ENCODE data around the gene VPS35L. TPM values are rescaled to one million over a fixed set of nuclear protein-coding genes. Genes with fewer than 3 reads are reported as not detected.

VPS35L gene
- total and polyA plus RNA-seq, 2 of the 13 experiments (the other 11 are each of a cell fraction or from before 2014, with no cell fraction given) = 1.4 to 1.6 TPM

DNA sequence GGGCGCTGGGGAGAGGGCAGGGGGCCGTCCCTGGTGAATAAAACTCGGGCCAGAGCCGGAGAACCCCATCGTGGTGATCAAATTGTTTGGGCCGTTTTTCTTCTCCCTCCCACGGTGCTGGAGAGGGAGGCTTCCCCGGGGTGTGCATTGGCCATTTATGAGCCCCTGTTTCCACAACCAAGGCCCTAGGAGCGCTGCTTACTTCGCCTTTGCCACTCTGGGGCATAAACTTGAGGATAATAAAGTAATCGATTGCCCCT is 31.2 kb upstream of the VPS35L start (continued):
- TF ChIP-seq, protein P1, sequence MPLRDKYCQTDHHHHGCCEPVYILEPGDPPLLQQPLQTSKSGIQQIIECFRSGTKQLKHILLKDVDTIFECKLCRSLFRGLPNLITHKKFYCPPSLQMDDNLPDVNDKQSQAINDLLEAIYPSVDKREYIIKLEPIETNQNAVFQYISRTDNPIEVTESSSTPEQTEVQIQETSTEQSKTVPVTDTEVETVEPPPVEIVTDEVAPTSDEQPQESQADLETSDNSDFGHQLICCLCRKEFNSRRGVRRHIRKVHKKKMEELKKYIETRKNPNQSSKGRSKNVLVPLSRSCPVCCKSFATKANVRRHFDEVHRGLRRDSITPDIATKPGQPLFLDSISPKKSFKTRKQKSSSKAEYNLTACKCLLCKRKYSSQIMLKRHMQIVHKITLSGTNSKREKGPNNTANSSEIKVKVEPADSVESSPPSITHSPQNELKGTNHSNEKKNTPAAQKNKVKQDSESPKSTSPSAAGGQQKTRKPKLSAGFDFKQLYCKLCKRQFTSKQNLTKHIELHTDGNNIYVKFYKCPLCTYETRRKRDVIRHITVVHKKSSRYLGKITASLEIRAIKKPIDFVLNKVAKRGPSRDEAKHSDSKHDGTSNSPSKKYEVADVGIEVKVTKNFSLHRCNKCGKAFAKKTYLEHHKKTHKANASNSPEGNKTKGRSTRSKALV (CRISPR knock-in tag; IDR thresholded peaks at IDR 0.05) = no peak
- TF ChIP-seq RAD51 (IDR thresholded peaks at IDR 0.05; ENCODE audit: borderline replicate concordance) (no peak), NONO (IDR thresholded peaks at IDR 0.05) (no peak), NONO (CRISPR knock-in tag; conservative IDR thresholded peaks at IDR 0.05) (no peak), NPAS2 (CRISPR knock-in tag; IDR thresholded peaks at IDR 0.05; ENCODE audit: borderline replicate concordance) (no peak)
- TF ChIP-seq, protein P2, sequence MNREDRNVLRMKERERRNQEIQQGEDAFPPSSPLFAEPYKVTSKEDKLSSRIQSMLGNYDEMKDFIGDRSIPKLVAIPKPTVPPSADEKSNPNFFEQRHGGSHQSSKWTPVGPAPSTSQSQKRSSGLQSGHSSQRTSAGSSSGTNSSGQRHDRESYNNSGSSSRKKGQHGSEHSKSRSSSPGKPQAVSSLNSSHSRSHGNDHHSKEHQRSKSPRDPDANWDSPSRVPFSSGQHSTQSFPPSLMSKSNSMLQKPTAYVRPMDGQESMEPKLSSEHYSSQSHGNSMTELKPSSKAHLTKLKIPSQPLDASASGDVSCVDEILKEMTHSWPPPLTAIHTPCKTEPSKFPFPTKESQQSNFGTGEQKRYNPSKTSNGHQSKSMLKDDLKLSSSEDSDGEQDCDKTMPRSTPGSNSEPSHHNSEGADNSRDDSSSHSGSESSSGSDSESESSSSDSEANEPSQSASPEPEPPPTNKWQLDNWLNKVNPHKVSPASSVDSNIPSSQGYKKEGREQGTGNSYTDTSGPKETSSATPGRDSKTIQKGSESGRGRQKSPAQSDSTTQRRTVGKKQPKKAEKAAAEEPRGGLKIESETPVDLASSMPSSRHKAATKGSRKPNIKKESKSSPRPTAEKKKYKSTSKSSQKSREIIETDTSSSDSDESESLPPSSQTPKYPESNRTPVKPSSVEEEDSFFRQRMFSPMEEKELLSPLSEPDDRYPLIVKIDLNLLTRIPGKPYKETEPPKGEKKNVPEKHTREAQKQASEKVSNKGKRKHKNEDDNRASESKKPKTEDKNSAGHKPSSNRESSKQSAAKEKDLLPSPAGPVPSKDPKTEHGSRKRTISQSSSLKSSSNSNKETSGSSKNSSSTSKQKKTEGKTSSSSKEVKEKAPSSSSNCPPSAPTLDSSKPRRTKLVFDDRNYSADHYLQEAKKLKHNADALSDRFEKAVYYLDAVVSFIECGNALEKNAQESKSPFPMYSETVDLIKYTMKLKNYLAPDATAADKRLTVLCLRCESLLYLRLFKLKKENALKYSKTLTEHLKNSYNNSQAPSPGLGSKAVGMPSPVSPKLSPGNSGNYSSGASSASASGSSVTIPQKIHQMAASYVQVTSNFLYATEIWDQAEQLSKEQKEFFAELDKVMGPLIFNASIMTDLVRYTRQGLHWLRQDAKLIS (CRISPR knock-in tag; IDR thresholded peaks at IDR 0.05) = no peak
- TF ChIP-seq, protein P3, sequence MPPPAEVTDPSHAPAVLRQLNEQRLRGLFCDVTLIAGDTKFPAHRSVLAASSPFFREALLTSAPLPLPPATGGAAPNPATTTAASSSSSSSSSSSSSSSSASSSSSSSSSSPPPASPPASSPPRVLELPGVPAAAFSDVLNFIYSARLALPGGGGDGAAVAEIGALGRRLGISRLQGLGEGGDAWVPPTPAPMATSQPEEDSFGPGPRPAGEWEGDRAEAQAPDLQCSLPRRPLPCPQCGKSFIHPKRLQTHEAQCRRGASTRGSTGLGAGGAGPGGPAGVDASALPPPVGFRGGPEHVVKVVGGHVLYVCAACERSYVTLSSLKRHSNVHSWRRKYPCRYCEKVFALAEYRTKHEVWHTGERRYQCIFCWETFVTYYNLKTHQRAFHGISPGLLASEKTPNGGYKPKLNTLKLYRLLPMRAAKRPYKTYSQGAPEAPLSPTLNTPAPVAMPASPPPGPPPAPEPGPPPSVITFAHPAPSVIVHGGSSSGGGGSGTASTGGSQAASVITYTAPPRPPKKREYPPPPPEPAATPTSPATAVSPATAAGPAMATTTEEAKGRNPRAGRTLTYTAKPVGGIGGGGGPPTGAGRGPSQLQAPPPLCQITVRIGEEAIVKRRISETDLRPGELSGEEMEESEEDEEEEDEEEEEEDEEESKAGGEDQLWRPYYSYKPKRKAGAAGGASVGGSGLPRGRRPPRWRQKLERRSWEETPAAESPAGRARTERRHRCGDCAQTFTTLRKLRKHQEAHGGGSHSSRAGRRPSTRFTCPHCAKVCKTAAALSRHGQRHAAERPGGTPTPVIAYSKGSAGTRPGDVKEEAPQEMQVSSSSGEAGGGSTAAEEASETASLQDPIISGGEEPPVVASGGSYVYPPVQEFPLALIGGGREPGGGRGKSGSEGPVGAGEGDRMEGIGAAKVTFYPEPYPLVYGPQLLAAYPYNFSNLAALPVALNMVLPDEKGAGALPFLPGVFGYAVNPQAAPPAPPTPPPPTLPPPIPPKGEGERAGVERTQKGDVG (CRISPR knock-in tag; IDR thresholded peaks at IDR 0.05; ENCODE audit: borderline replicate concordance) = no peak

Measured in HepG2 (cell line).